GM23338 (cell line): ENCODE data around the gene RPP25. TPM values are rescaled to one million over a fixed set of nuclear protein-coding genes. Genes with fewer than 3 reads are reported as not detected.

Experiments used
- ATAC-seq: fragments of 200-7000 bp; cut with Tn5 transposase; 3 replicates; pipeline ENCODE4 v1.9.1; 2020
- DNase-seq: peaks from one replicate; pipeline ENCODE4 v3.0.0-alpha.2; 2015; ENCODE audit warnings: low spot score
- H2AFZ ChIP-seq: fragments of 200-600 bp; sonication (generic); 2 replicates; pipeline ENCODE4 v1.8.0; 2016; ENCODE audit warnings: antibody characterized with exemption, mild to moderate bottlenecking, moderate library complexity
- H3F3A ChIP-seq: fragments of 200-600 bp; sonication (generic); replicated peaks from 2 replicates; pipeline ENCODE4 v1.8.0; 2017; ENCODE audit warnings: antibody characterized with exemption, mixed run types, low read depth
- H3K27ac ChIP-seq: fragments of 200-600 bp; sonication (generic); 2 replicates; pipeline ENCODE4 v1.6.1; 2016; ENCODE audit warnings: low read depth
- H3K27me3 ChIP-seq: fragments of 200-600 bp; sonication (generic); 2 replicates; pipeline ENCODE4 v1.8.0; 2016; ENCODE audit warnings: mild to moderate bottlenecking, mixed run types, moderate library complexity; ENCODE audit not compliant: insufficient read depth
- H3K36me3 ChIP-seq: fragments of 200-600 bp; sonication (generic); 2 replicates; pipeline ENCODE4 v1.8.0; 2016; ENCODE audit warnings: mild to moderate bottlenecking; ENCODE audit not compliant: insufficient read depth
- H3K4me1 ChIP-seq: fragments of 200-600 bp; sonication (generic); 2 replicates; pipeline ENCODE4 v1.8.0; 2016; ENCODE audit warnings: mild to moderate bottlenecking, moderate library complexity; ENCODE audit not compliant: insufficient read depth
- H3K4me2 ChIP-seq: fragments of 200-600 bp; sonication (generic); 2 replicates; pipeline ENCODE4 v1.7.1; 2017; ENCODE audit warnings: mixed run types
- H3K4me3 ChIP-seq: fragments of 200-600 bp; sonication (generic); 2 replicates; pipeline ENCODE4 v1.6.1; 2016; ENCODE audit warnings: mixed run types
- H3K79me2 ChIP-seq: fragments of 200-600 bp; sonication (generic); replicated peaks from 2 replicates; pipeline ENCODE4 v1.8.0; 2017; ENCODE audit warnings: mild to moderate bottlenecking; ENCODE audit not compliant: insufficient read depth
- H3K9me2 ChIP-seq: fragments of 200-600 bp; sonication (generic); 2 replicates; pipeline ENCODE4 v1.8.0; 2017; ENCODE audit not compliant: insufficient read depth
- H4K20me1 ChIP-seq: fragments of 200-600 bp; sonication (generic); replicated peaks from 2 replicates; pipeline ENCODE4 v1.8.0; 2017; ENCODE audit warnings: mild to moderate bottlenecking; ENCODE audit not compliant: insufficient read depth
- H3K27ac Mint-ChIP-seq: 2 replicates; pipeline ENCODE4 v1.8.0; 2020; ENCODE audit warnings: inconsistent platforms, mild to moderate bottlenecking, moderate library complexity, mixed read lengths
- H3K27me3 Mint-ChIP-seq: 3 replicates; pipeline ENCODE4 v1.8.0; 2022; ENCODE audit warnings: low read depth, mild to moderate bottlenecking, moderate library complexity, mixed read lengths, inconsistent platforms; ENCODE audit not compliant: insufficient read depth, poor library complexity
- H3K36me3 Mint-ChIP-seq: 3 replicates; pipeline ENCODE4 v1.8.0; 2021; ENCODE audit warnings: low read depth, mild to moderate bottlenecking, inconsistent platforms, moderate library complexity, mixed read lengths
- H3K4me1 Mint-ChIP-seq: 3 replicates; pipeline ENCODE4 v1.8.0; 2020; ENCODE audit warnings: mild to moderate bottlenecking, inconsistent platforms, mixed read lengths
- H3K4me3 Mint-ChIP-seq: 3 replicates; pipeline ENCODE4 v1.8.0; 2021; ENCODE audit warnings: moderate library complexity, mild to moderate bottlenecking, inconsistent platforms, mixed read lengths
- H3K9me3 Mint-ChIP-seq: 3 replicates; pipeline ENCODE4 v1.8.0; 2020; ENCODE audit warnings: moderate library complexity, mild to moderate bottlenecking, inconsistent platforms, mixed read lengths
- CTCF ChIP-seq, 2 experiments: fragments of 200-600 bp in 1 of 2; sonication (generic) in 1 of 2; conservative IDR thresholded peaks; 2 replicates each; pipeline versions ENCODE4 v1.5.1 to v1.6.1; 2016 to 2017; ENCODE audit warnings: antibody characterized with exemption in 2 of 2, low read depth in 2 of 2, mild to moderate bottlenecking in 2 of 2, moderate library complexity in 1 of 2
- ETS1 ChIP-seq: IDR thresholded peaks from 2 replicates; pipeline ENCODE4 v1.6.1; 2016; ENCODE audit warnings: antibody characterized with exemption
- EZH2 ChIP-seq: fragments of 200-600 bp; sonication (generic); IDR thresholded peaks from one replicate; pipeline ENCODE4 v1.8.0; 2017; ENCODE audit warnings: antibody characterized with exemption, mild to moderate bottlenecking, low read depth; ENCODE audit not compliant: unreplicated experiment
- EZH2phosphoT487 ChIP-seq: fragments of 200-600 bp; sonication (generic); IDR thresholded peaks from one replicate; pipeline ENCODE4 v1.8.1; 2018; ENCODE audit warnings: antibody characterized with exemption; ENCODE audit not compliant: unreplicated experiment
- JUNB ChIP-seq: IDR thresholded peaks from one replicate; pipeline ENCODE4 v1.6.1; 2016; ENCODE audit warnings: antibody characterized with exemption; ENCODE audit not compliant: unreplicated experiment
- NANOG ChIP-seq: IDR thresholded peaks from 2 replicates; pipeline ENCODE4 v1.6.1; 2016; ENCODE audit warnings: antibody characterized with exemption, borderline replicate concordance
- POLR2AphosphoS5 ChIP-seq: IDR thresholded peaks from 2 replicates; pipeline ENCODE4 v1.6.1; 2016; ENCODE audit warnings: antibody characterized with exemption, low read depth
- REST ChIP-seq: IDR thresholded peaks from one replicate; pipeline ENCODE4 v1.6.1; 2018; ENCODE audit warnings: antibody characterized with exemption; ENCODE audit not compliant: unreplicated experiment
- STAT1 ChIP-seq: IDR thresholded peaks from one replicate; pipeline ENCODE4 v1.6.1; 2016; ENCODE audit warnings: antibody characterized with exemption; ENCODE audit not compliant: unreplicated experiment
- ZNF114 ChIP-seq: fragments of 250-450 bp; sonication (Bioruptor Pico); IDR thresholded peaks from 2 replicates; pipeline ENCODE4 v1.5.0; 2020; ENCODE audit warnings: mild to moderate bottlenecking, moderate library complexity
- ZNF331 ChIP-seq: fragments of 250-450 bp; sonication (Bioruptor Pico); IDR thresholded peaks from 2 replicates; pipeline ENCODE4 v1.5.0; 2020; ENCODE audit warnings: low read depth, mild to moderate bottlenecking, moderate library complexity
- polyA plus RNA-seq: library from polyadenylated mRNA; unstranded; fragments of >200 nt; fragmentation: Nextera tagmentation; extraction: Ambion mirVana; gene quantifications from 2 replicates; pipeline ENCODE4 v1.2.1, GENCODE V29; 2016
- total RNA-seq: library from RNA; depleted of rRNA; stranded (reverse); fragments of >200 nt; shearing (Covaris generic); gene quantifications from 2 replicates; pipeline ENCODE4 v1.2.3, GENCODE V29; 2014

RPP25 gene
- total and polyA plus RNA-seq, 2 experiments from 2014 or later = 14.8 to 18.8 TPM

GRCh38 chr15:74913041-74913440 lies 43.5 kb downstream of the RPP25 start (continued):
- no peak for TF ChIP-seq REST

GRCh38 chr15:74908635-74909034 lies 47.9 kb downstream of the RPP25 start:
- H3K36me3 ChIP-seq = peaks cover 12% of the 10 kb centered on the region
- no peaks in the 10 kb centered on the region; the same call in 1 of the 2 replicates for H4K20me1 ChIP-seq
- DNase-seq = no peak
- no peak overlapping the region for H3K4me2 ChIP-seq
- peaks cover 6% of the 10 kb centered on the region for H3K4me1 ChIP-seq
- Mint-ChIP-seq H3K27ac (no peak overlapping the region), H3K4me1 (peaks cover 16% of the 10 kb centered on the region), H3K4me3 (no peak overlapping the region), H3K27me3 (peaks cover 7% of the 10 kb centered on the region), H3K9me3 (peaks cover 6% of the 10 kb centered on the region; the same call in 2 of the 3 replicates), H3K36me3 (peaks cover 56% of the 10 kb centered on the region)
- no peak for ATAC-seq
- H2AFZ ChIP-seq = no peak overlapping the region
- H3F3A ChIP-seq = 0 out of 2 replicates have a peak, but pooled peaks cover 5% of the 10 kb centered on the region
- H3K27ac ChIP-seq = no peak overlapping the region
- H3K79me2 ChIP-seq = peaks cover 13% of the 10 kb centered on the region
- H3K4me3 ChIP-seq = no peak overlapping the region
- no peaks in the 10 kb centered on the region for H3K27me3 ChIP-seq
- no peaks in the 10 kb centered on the region for H3K9me2 ChIP-seq
- TF ChIP-seq EZH2phosphoT487 (no peak), STAT1 (no peak), NANOG (no peak), EZH2 (no peak), CTCF (conservative IDR thresholded peaks at IDR 0.05; ENCODE audit: low read depth in 2 of 2) (no peak), ETS1 (no peak), REST (no peak), JUNB (no peak), POLR2AphosphoS5 (no peak), ZNF114 (no peak), ZNF331 (CRISPR knock-in tag) (no peak)
